ENCODE data around the gene NSUN6. TPM values are rescaled to one million over a fixed set of nuclear protein-coding genes. Genes with fewer than 3 reads are reported as not detected.

Gene NSUN6, protein sequence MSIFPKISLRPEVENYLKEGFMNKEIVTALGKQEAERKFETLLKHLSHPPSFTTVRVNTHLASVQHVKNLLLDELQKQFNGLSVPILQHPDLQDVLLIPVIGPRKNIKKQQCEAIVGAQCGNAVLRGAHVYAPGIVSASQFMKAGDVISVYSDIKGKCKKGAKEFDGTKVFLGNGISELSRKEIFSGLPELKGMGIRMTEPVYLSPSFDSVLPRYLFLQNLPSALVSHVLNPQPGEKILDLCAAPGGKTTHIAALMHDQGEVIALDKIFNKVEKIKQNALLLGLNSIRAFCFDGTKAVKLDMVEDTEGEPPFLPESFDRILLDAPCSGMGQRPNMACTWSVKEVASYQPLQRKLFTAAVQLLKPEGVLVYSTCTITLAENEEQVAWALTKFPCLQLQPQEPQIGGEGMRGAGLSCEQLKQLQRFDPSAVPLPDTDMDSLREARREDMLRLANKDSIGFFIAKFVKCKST
- total RNA-seq, result 10 to 100 TPM; 15.7 to 16.0 TPM

DNA sequence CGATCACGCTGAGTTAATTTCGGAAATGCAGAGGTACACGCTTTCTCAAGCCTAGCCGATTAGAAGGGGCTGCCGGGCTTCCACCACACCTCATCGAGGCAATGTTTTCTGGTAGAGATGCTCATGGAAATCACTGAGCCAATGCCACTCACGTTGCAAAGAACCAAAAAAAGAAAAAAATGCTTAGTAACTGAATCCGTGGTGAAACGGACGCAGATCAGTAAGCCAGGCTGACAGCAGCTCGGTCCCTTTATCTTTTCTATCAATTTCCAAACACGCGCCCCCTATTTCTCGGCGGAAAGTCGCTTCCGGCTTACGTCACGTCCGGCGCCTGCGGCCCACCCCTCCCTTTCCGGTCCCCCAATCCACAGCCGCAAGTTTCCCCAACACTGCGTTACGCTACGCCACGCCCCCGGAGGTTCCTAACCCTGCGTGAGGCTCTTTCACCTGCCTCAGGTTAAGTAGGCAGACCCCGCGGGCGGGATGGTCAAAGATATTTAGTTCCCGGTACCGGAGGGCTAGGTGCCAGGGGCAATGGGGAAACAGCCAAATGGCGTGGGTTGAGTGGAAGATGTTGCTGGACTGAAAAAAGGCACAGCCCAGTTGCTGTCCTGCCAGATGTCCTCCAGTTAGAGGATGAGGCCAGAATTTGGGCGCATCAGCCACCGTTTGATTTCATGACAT lies at the start of gene NSUN6:
NSUN6 (minus strand) TSS at position 264 of the 684 bp plus-strand sequence. CDS start 384 bp downstream, outside the sequence.
- H3K4me1 Mint-ChIP-seq, result peaks cover 29% of the 10 kb centered on the region
- POLR2A ChIA-PET, result interaction anchor here (0.6 kb wide), 2 partner anchors 232 to 1299 kb away, joined by 3 read pairs; no protein-coding TSS in a partner anchor
- DNase-seq (peak; percentile 95), ATAC-seq (peak; percentile 91)
- H3K27me3 Mint-ChIP-seq, result no peaks in the 10 kb centered on the region
- peak within 1 kb of the TSS; percentile 97 for H3K4me3 Mint-ChIP-seq
- no peaks in the 10 kb centered on the region for H3K9me3 Mint-ChIP-seq (ENCODE audit: low read depth)
- intact Hi-C loops (cut with DNase I, micrococcal nuclease), result loop anchor here (1.0 to 10.0 kb wide), 4 partner anchors 8 to 1447 kb away; partner anchors contain the start of genes ARL5B (in 2 of the 2) and TRDMT1 (in 1 of the 2)
- peaks cover 9% of the 10 kb centered on the region for H3K36me3 Mint-ChIP-seq (ENCODE audit: low read depth)
- H3K27ac Mint-ChIP-seq, result peak within 1 kb of the TSS; percentile 93
- CTCF ChIA-PET, result no interaction called here

DNA sequence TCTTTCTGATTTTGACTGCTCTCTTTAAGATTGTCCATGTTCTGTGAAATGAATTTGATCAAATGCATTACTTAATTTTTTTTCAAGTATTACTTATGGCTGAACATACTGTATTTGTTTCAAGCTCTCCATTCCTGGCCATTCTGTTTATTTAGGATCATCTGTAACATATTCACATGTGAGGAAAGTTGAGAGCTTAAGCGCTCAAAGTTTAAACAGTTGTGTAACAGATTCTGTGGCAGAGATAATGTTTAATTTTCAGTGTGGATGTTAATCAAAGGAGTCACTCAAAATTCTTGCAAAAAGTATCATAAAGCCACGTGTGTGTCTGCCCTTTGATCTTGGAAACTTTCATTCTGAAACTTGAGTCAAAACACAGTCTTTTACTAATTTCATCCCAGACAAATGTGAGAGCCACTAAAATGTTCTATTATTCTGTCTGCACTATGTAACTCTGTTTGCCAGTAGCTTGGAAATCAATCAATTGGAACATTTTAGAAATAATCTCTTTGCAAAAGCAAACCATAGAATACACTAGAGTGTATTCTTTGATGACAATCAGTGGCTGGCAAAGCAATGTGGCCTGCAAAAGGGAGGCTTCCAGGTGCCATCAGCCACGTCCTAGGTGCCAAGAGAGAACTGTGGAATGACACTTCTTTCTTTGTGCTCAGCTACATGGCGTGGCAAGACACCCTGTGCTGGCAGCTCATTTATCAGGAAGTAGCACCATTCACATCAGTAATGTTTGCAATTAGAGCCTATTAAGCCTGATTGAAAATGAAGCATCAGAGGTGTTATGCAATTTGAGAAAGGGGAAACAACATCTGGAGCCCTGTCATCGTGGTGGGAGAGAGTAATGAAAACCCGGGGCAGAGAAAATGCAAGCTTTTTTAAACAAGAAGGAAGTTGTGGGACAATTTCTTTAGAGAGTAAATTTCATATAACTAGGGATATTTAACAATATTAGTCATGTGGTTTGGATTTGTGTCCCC lies 48.8 kb upstream of the NSUN6 start:
- Mint-ChIP-seq H3K27me3 (no peaks in the 10 kb centered on the region), H3K4me3 (no peak overlapping the region), H3K9me3 (ENCODE audit: low read depth) (peaks cover 3% of the 10 kb centered on the region), H3K36me3 (ENCODE audit: low read depth) (no peaks in the 10 kb centered on the region), H3K27ac (peak overlapping the region; percentile 12), H3K4me1 (peaks cover 18% of the 10 kb centered on the region)
- POLR2A ChIA-PET, result no interaction called here
- ATAC-seq, result peak; percentile 89
- CTCF ChIA-PET, result interaction anchor here (0.6 to 1.2 kb wide), 4 partner anchors 9 to 59 kb away, joined by 3 to 4 read pairs (median 3); no protein-coding TSS in a partner anchor
- DNase-seq, result peak; percentile 7
- intact Hi-C loops (cut with DNase I, micrococcal nuclease), result no loop called here

GRCh38 chr10:18690541-18690940 lies 39.2 kb upstream of the NSUN6 start:
- Mint-ChIP-seq H3K4me1 (no peaks in the 10 kb centered on the region), H3K4me3 (no peak overlapping the region), H3K36me3 (ENCODE audit: low read depth) (no peaks in the 10 kb centered on the region), H3K27me3 (peaks cover 2% of the 10 kb centered on the region), H3K27ac (no peak overlapping the region), H3K9me3 (ENCODE audit: low read depth) (no peaks in the 10 kb centered on the region)
- ChIA-PET POLR2A (no interaction called here), CTCF (no interaction called here)
- ATAC-seq, result no peak
- intact Hi-C loops (cut with DNase I, micrococcal nuclease), result no loop called here
- no peak for DNase-seq

- Mint-ChIP-seq H3K27ac (no peak overlapping the region), H3K4me3 (no peak overlapping the region), H3K9me3 (ENCODE audit: low read depth) (no peaks in the 10 kb centered on the region), H3K27me3 (peaks cover 2% of the 10 kb centered on the region), H3K36me3 (ENCODE audit: low read depth) (no peaks in the 10 kb centered on the region), H3K4me1 (peaks cover 5% of the 10 kb centered on the region)
- ChIA-PET CTCF (interaction anchor here (0.6 to 0.7 kb wide), 2 partner anchors 31 to 1046 kb away, joined by 3 read pairs; partner anchors contain the start of gene STAM), POLR2A (no interaction called here)
- intact Hi-C loops (cut with DNase I, micrococcal nuclease), result loop anchor here in 1 of 2 experiments (10.0 kb wide), 1 partner anchor 1095 kb away; no protein-coding TSS in a partner anchor
- DNase-seq (no peak), ATAC-seq (no peak)
Measured at GRCh38 chr10:18689498-18689897, 38.1 kb upstream of the NSUN6 start.

DNA sequence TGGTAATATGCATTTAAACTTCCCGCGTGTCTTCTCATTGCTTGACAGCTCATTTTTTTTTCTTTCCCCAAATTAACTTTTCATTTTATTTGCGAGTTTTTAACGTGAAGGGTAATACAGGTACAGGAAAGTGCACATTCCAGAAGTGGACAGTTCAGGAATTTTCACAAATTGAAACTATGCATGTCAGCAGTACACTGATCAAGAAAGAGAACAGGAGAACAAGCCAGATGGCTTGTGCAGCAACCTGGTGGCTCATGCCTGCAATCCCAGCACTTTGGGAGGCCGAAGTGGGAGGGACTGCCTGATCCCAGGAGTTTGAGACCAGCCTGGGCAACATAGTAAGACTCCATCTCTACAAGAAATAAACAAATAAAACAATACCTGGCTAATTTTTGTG lies 36.3 kb upstream of the NSUN6 start:
- ChIA-PET CTCF (interaction anchor here (0.6 kb wide), 1 partner anchor 152 kb away, joined by 4 read pairs; no protein-coding TSS in a partner anchor), POLR2A (no interaction called here)
- peaks cover 2% of the 10 kb centered on the region for H3K27me3 Mint-ChIP-seq
- H3K4me3 Mint-ChIP-seq, result no peak overlapping the region
- H3K36me3 Mint-ChIP-seq (ENCODE audit: low read depth), result peaks cover 4% of the 10 kb centered on the region
- no peaks in the 10 kb centered on the region for H3K9me3 Mint-ChIP-seq (ENCODE audit: low read depth)
- H3K4me1 Mint-ChIP-seq, result peaks cover 14% of the 10 kb centered on the region
- DNase-seq (no peak), ATAC-seq (no peak)
- H3K27ac Mint-ChIP-seq, result no peak overlapping the region
- intact Hi-C loops (cut with DNase I, micrococcal nuclease), result loop anchor here in 1 of 2 experiments (10.0 kb wide), 1 partner anchor 1097 kb away; no protein-coding TSS in a partner anchor

DNA sequence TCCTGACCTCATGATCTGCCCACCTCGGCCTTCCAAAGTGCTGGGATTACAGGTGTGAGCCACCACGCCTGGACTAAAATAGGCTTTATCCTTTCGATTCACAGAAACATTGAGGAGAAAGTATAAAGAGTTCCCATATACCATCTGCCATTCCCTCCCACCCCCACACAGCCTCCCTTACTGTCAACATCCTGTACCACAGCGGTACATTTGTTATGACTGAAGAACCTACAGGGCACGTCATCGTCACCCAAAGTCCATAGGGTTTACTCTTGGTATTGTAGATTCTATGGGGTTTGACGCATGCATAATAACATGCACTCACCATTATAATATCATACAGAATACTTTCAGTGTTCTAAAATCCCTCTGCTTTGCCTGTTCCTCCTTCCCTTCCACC lies 35.8 kb upstream of the NSUN6 start:
- intact Hi-C loops (cut with DNase I, micrococcal nuclease), result loop anchor here in 1 of 2 experiments (10.0 kb wide), 1 partner anchor 1098 kb away; no protein-coding TSS in a partner anchor
- Mint-ChIP-seq H3K27me3 (peaks cover 2% of the 10 kb centered on the region), H3K27ac (no peak overlapping the region), H3K9me3 (ENCODE audit: low read depth) (no peaks in the 10 kb centered on the region), H3K4me1 (peaks cover 15% of the 10 kb centered on the region), H3K4me3 (no peak overlapping the region), H3K36me3 (ENCODE audit: low read depth) (peaks cover 6% of the 10 kb centered on the region)
- ChIA-PET POLR2A (no interaction called here), CTCF (interaction anchor here (0.6 kb wide), 1 partner anchor 153 kb away, joined by 4 read pairs; no protein-coding TSS in a partner anchor)
- ATAC-seq, result no peak
- no peak for DNase-seq

- no peaks in the 10 kb centered on the region for H3K9me3 Mint-ChIP-seq (ENCODE audit: low read depth)
- POLR2A ChIA-PET, result no interaction called here
- CTCF ChIA-PET, result no interaction called here
- peaks cover 18% of the 10 kb centered on the region for H3K4me1 Mint-ChIP-seq
- no peak overlapping the region for H3K4me3 Mint-ChIP-seq
- intact Hi-C loops (cut with DNase I, micrococcal nuclease), result loop anchor here in 1 of 2 experiments (10.0 kb wide), 1 partner anchor 1099 kb away; no protein-coding TSS in a partner anchor
- H3K27me3 Mint-ChIP-seq, result peaks cover 2% of the 10 kb centered on the region
- H3K27ac Mint-ChIP-seq, result no peak overlapping the region
- peaks cover 6% of the 10 kb centered on the region for H3K36me3 Mint-ChIP-seq (ENCODE audit: low read depth)
- ATAC-seq (no peak), DNase-seq (no peak)
Measured at GRCh38 chr10:18685555-18685954, 34.2 kb upstream of the NSUN6 start.

GRCh38 chr10:18684953-18685352 lies 33.6 kb upstream of the NSUN6 start:
- peak; percentile 16 for DNase-seq
- ATAC-seq, result peak; percentile 54

GRCh38 chr10:18684416-18684815 lies 33.0 kb upstream of the NSUN6 start:
- ChIA-PET POLR2A (no interaction called here), CTCF (no interaction called here)
- no peak overlapping the region for H3K27ac Mint-ChIP-seq

More at GRCh38 chr10:18684953-18685352, 33.6 kb upstream of the NSUN6 start:
- ChIA-PET CTCF (no interaction called here), POLR2A (no interaction called here)
- intact Hi-C loops (cut with DNase I, micrococcal nuclease), result loop anchor here in 1 of 2 experiments (10.0 kb wide), 1 partner anchor 1100 kb away; no protein-coding TSS in a partner anchor
- H3K4me3 Mint-ChIP-seq, result no peak overlapping the region
- H3K27ac Mint-ChIP-seq, result no peak overlapping the region
- H3K4me1 Mint-ChIP-seq, result peaks cover 18% of the 10 kb centered on the region
- H3K9me3 Mint-ChIP-seq (ENCODE audit: low read depth), result no peaks in the 10 kb centered on the region
- H3K36me3 Mint-ChIP-seq (ENCODE audit: low read depth), result peaks cover 6% of the 10 kb centered on the region
- peaks cover 2% of the 10 kb centered on the region for H3K27me3 Mint-ChIP-seq

DNA sequence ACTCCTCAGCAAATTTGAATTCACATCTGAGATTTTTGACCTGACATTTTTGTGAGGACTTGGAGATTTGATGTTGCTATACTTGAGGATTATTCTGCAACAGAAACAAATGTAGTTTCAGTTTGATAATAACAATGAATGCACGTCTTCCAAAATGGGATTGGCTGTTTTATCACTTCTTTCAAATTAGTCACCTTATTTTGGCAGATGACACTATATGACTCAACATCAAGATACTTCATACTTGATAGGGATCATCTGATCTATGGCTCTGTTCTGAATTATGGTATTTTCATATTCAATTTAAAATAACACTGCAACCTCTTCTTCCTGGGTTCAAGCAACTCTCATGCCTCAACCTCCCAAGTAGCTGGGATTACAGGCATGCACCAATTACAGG lies 32.0 kb upstream of the NSUN6 start:
- Mint-ChIP-seq H3K27ac (peak overlapping the region; percentile 7), H3K9me3 (ENCODE audit: low read depth) (no peaks in the 10 kb centered on the region), H3K36me3 (ENCODE audit: low read depth) (peaks cover 8% of the 10 kb centered on the region), H3K27me3 (no peaks in the 10 kb centered on the region), H3K4me1 (peaks cover 18% of the 10 kb centered on the region), H3K4me3 (no peak overlapping the region)
- intact Hi-C loops (cut with DNase I, micrococcal nuclease), result loop anchor here in 1 of 2 experiments (10.0 kb wide), 1 partner anchor 1101 kb away; no protein-coding TSS in a partner anchor
- ChIA-PET POLR2A (no interaction called here), CTCF (interaction anchor here (0.7 kb wide), 1 partner anchor 16 kb away, joined by 3 read pairs; no protein-coding TSS in a partner anchor)
- DNase-seq, result no peak
- ATAC-seq, result peak; percentile 83

More at GRCh38 chr10:18684416-18684815, 33.0 kb upstream of the NSUN6 start:
- Mint-ChIP-seq H3K9me3 (ENCODE audit: low read depth) (no peaks in the 10 kb centered on the region), H3K4me1 (peaks cover 18% of the 10 kb centered on the region), H3K27me3 (peaks cover 2% of the 10 kb centered on the region), H3K36me3 (ENCODE audit: low read depth) (peaks cover 6% of the 10 kb centered on the region), H3K4me3 (no peak overlapping the region)
- intact Hi-C loops (cut with DNase I, micrococcal nuclease), result loop anchor here in 1 of 2 experiments (10.0 kb wide), 1 partner anchor 1100 kb away; no protein-coding TSS in a partner anchor
- ATAC-seq (no peak), DNase-seq (no peak)

Measured in activated CD4-positive, alpha-beta T cell treated with anti-CD3 and anti-CD28 coated beads for 36 hours (primary cell).